GM23248 (cell line): ENCODE measurements around the gene ERBB4.
"Not testable (repeated sequence)": the region's sequence is repeated elsewhere in the genome, so short reads cannot be mapped to it uniquely, and the experiment has no call there.

ENCODE experiments used
- EZH2 ChIP-seq: fragments of 200-600 bp; sonication (generic); IDR thresholded peaks from 2 replicates; pipeline ENCODE4 v1.6.1; 2018; ENCODE audit warnings: antibody characterized with exemption, mild to moderate bottlenecking; ENCODE audit not compliant: insufficient read depth, poor library complexity, severe bottlenecking
- EZH2phosphoT487 ChIP-seq: fragments of 200-600 bp; sonication (generic); IDR thresholded peaks from 2 replicates; pipeline ENCODE4 v1.6.1; 2018; ENCODE audit warnings: antibody characterized with exemption, moderate library complexity, mild to moderate bottlenecking, low read depth; ENCODE audit not compliant: insufficient read depth

DNA sequence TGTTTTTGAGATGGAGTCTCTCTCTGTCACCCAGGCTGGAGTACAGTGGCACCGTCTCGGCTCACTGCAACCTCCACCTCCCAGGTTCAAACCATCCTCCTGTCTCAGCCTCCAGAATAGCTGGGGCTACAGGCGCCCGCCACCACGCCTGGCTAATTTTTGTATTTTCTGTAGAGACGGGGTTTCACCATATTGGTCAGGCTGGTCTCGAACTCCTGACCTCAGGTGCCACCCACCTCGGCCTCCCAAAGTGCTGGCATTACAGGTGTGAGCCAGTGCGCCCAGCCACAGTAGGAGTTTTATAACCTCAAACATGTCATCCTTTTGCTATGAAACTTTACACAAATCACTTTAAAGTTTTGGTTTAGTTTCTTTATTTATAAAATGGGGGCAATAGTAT, 816.7 kb downstream of the ERBB4 start:
- TF ChIP-seq EZH2, EZH2phosphoT487: not testable (repeated sequence)
